Right lobe of liver (tissue), 6 donors: ENCODE results near the gene PTPA. TPM values are rescaled to one million over a fixed set of nuclear protein-coding genes. Genes with fewer than 3 reads are reported as not detected.

Source experiments
- ATAC-seq, 4 donors: fragments of 200-7000 bp; cut with Tn5 transposase; one replicate each; pipeline ENCODE4 v1.9.1; 2020; ENCODE audit warnings: mild to moderate bottlenecking in 4 of 4, moderate library complexity in 4 of 4
- DNase-seq, 3 donors: peaks; one replicate each; pipeline ENCODE4 v3.0.0-alpha.2; 2020
- H3K27ac ChIP-seq, 3 donors: fragments of 200-600 bp; one replicate each; pipeline ENCODE4 v1.8.0; 2022
- H3K27me3 ChIP-seq, 2 donors: fragments of 200-600 bp; one replicate each; pipeline ENCODE4 v1.8.0; 2022
- H3K36me3 ChIP-seq, 4 donors: fragments of 200-600 bp; sonication (generic) in 1 of 4; one replicate each; pipeline versions ENCODE4 v1.5.1 to v1.8.0; 2017 to 2022; ENCODE audit warnings: control low read depth in 1 of 4
- H3K4me1 ChIP-seq, 4 donors: fragments of 200-600 bp; sonication (generic) in 1 of 4; one replicate each; pipeline versions ENCODE4 v1.5.1 to v1.8.0; 2017 to 2022; ENCODE audit warnings: control low read depth in 1 of 4
- H3K4me3 ChIP-seq, 3 donors: fragments of 200-600 bp; one replicate each; pipeline ENCODE4 v1.8.0; 2022
- H3K9me3 ChIP-seq, 4 donors: fragments of 200-600 bp; sonication (generic) in 1 of 4; one replicate each; pipeline versions ENCODE4 v1.5.1 to v1.8.0; 2017 to 2022; ENCODE audit warnings: control low read depth in 1 of 4
- POLR2A ChIP-seq: fragments of 450-650 bp; IDR thresholded peaks from one replicate; pipeline ENCODE4 v1.6.1; 2017; ENCODE audit warnings: antibody characterized with exemption, mild to moderate bottlenecking
- WGBS: methylation state at CpG from one replicate; pipeline ENCODE4 v1.1.6; 2018; ENCODE audit warnings: low coverage, low lambda C conversion rate; ENCODE audit not compliant: insufficient coverage; ENCODE audit errors: missing lambda C conversion rate; 5-methylcytosine and 5-hydroxymethylcytosine counted together
- intact Hi-C, 2 donors: fragments of 100-400 bp; cut with DNase I; formaldehyde crosslinking; loops; one replicate each; pipeline versions ENCODE4 v1.11.2 to v1.14.1; 2022
- total RNA-seq, 6 experiments: library from RNA; depleted of rRNA in 2 of 6; stranded (reverse); fragments of >200 nt in 2 of 6; fragmentation: NEBNext Ultra II Directional in 3 of 6; extraction: Animal tissue kit (Norgen Biotek cat#: 25700) in 3 of 6; gene quantifications; one replicate each; pipeline versions ENCODE4 v1.1.0 to v1.2.4, GENCODE V29; 2016 to 2023
- TF ChIP-seq, protein P1 (sequence below), 4 donors: fragments of 200-600 bp in 3 of 4; fragments of 450-650 bp in 1 of 4; IDR thresholded peaks; one replicate each; pipeline versions ENCODE4 v1.5.1 to v1.8.0; 2016 to 2022; ENCODE audit warnings: antibody characterized with exemption in 4 of 4, mild to moderate bottlenecking in 2 of 4
- donor health status: DM: no; HTN: yes; CAD: no.
- donor health status: DM: no; HTN: no; CAD: no.
- donor health status: DM: no; HTN: no; CAD: no.
- donor health status: DM: no; HTN: yes; CAD: no.
- donor health status: DM: no; HTN: yes; CAD: no.

The PTPA gene
- total RNA-seq, 6 experiments from 2014 or later = 55.4 to 123 (median 62.0) TPM

DNA sequence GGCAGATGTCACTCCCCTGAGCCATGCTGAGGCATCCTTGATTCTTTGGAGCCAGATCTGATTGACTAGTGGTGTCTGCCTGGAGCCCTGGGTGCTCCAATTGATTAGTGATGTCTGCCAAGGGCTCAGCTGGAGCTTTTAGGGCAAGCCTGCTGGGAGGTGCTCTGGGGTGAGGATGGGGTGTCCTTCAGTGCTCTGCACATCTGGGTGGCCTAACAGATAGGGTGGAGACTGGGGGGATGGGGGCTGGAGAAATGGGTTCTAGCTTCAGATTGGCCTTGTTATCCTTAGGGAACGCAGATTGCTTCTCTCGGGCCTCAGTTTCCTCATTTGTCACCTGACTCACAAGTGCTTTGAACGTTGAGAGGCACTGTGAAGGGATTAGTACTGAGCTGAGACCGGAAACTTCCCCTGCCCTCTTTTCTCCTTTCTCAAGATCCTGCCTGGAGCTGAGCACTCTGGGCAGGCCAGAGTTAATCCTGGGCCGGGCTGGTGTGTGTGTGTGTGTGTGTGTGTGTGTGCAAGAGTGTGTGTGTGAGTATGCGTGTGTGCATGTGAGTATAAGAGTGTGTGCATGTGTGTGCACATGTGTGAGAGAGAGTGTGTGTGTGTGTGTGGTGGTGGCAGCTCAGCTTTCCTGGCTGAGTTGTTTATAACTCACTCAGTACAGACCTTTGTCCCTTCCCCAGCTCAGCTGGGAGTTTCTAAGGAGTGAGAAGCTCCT, 72.4 kb downstream of the PTPA start:
- Histone ChIP-seq H3K4me3 (no peak overlapping the region), H3K9me3 (no peaks in the 10 kb centered on the region), H3K27me3 (no peaks in the 10 kb centered on the region), H3K36me3 (no peaks in the 10 kb centered on the region), H3K4me1 (peaks cover 0 to 3% (median 0%) of the 10 kb centered on the region in 4 donors), H3K27ac (no peak overlapping the region)
- TF ChIP-seq, protein P1, sequence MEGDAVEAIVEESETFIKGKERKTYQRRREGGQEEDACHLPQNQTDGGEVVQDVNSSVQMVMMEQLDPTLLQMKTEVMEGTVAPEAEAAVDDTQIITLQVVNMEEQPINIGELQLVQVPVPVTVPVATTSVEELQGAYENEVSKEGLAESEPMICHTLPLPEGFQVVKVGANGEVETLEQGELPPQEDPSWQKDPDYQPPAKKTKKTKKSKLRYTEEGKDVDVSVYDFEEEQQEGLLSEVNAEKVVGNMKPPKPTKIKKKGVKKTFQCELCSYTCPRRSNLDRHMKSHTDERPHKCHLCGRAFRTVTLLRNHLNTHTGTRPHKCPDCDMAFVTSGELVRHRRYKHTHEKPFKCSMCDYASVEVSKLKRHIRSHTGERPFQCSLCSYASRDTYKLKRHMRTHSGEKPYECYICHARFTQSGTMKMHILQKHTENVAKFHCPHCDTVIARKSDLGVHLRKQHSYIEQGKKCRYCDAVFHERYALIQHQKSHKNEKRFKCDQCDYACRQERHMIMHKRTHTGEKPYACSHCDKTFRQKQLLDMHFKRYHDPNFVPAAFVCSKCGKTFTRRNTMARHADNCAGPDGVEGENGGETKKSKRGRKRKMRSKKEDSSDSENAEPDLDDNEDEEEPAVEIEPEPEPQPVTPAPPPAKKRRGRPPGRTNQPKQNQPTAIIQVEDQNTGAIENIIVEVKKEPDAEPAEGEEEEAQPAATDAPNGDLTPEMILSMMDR (IDR thresholded peaks at IDR 0.05) = no peak
- TF ChIP-seq POLR2A = no peak
- intact Hi-C loops = no loop called here
- DNase-seq = no peak
- no peak for ATAC-seq
- 20% methylated on average over 1 of the region's 6 CpGs for WGBS

DNA sequence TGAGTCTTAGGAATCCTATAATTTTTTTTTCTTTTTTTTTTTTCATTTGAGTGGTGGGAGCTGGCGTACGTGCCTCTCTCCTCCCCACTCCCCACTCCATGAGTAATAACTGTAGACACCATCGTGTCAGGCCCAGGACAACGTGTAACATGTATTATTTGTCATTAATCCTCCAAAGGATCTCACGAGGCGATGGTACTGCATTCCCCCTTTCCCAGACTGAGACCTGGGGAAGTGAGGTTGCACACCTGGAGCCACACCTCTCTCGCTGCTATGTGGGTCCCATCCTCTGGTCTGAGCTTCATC, 73.0 kb downstream of the PTPA start:
- no peak overlapping the region for H3K4me3 ChIP-seq
- 79% methylated on average over 4 of the region's 7 CpGs for WGBS
- H3K27ac ChIP-seq = no peak overlapping the region

DNA sequence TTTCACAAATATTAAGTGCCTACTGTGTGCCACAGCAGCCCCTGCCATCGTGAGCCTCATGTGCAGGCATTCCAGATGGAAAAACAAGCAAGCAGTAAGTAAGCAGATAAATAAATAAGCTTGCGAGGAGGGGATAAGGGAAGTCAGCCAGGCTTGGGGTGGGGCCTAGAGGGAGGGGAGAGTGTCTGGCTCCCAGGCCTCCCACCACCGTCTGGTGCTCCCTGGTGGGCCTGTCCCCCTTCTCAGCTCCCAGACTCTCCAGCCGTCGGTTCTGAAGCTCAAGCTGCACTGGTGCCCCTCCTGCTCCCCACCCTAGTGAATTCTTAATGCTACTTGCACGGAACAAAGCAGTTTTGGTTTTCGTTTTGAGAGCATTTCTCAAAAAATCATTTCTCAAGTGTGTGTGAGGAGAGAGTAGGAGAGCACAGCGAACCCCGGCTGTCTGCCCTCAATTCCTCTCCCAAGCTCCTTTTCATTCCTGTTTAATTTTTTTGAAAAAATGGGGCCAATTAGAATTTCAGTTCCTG, 73.4 kb downstream of the PTPA start:
- no peaks in the 10 kb centered on the region for H3K4me1 ChIP-seq
- no peaks in the 10 kb centered on the region for H3K36me3 ChIP-seq
- no peak overlapping the region for H3K27ac ChIP-seq
- TF ChIP-seq, protein P1 (IDR thresholded peaks at IDR 0.05) = no peak
- no peak for TF ChIP-seq POLR2A
- no peak overlapping the region for H3K4me3 ChIP-seq
- WGBS = 56% methylated on average over 9 of the region's 9 CpGs
- ATAC-seq = no peak
- H3K27me3 ChIP-seq = no peaks in the 10 kb centered on the region
- intact Hi-C loops = no loop called here
- H3K9me3 ChIP-seq = no peaks in the 10 kb centered on the region
- no peak for DNase-seq

More for the DNA sequence above, 73.0 kb downstream of the PTPA start:
- TF ChIP-seq, protein P1 (IDR thresholded peaks at IDR 0.05) = no peak
- no peak for TF ChIP-seq POLR2A
- H3K27me3 ChIP-seq = no peaks in the 10 kb centered on the region
- H3K9me3 ChIP-seq = no peaks in the 10 kb centered on the region
- H3K4me1 ChIP-seq = no peaks in the 10 kb centered on the region
- ATAC-seq = no peak
- no peaks in the 10 kb centered on the region for H3K36me3 ChIP-seq
- intact Hi-C loops = no loop called here
- DNase-seq = no peak

DNA sequence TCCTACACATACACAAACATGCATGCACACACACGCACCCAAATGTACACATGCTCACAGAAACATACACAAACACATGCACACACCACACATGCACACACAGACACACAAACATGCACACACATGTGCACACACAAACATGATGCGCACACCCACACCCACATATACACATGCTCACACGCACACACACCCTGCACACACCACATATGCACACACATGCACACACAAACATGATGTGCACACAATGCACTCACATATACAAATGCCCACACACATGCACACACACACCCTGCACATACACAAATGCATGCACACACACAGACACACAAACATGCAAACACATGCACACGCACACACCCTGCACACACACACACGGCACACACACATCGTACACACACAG, 74.2 kb downstream of the PTPA start:
- no peaks in the 10 kb centered on the region for H3K4me1 ChIP-seq

More for the DNA sequence above, 74.2 kb downstream of the PTPA start:
- Histone ChIP-seq H3K4me3 (no peak overlapping the region), H3K27ac (no peak overlapping the region), H3K27me3 (no peaks in the 10 kb centered on the region), H3K36me3 (no peaks in the 10 kb centered on the region), H3K9me3 (no peaks in the 10 kb centered on the region)
- TF ChIP-seq, protein P1 (IDR thresholded peaks at IDR 0.05) = no peak
- TF ChIP-seq POLR2A = no peak
- ATAC-seq (no peak), DNase-seq (no peak)
- WGBS = 93% methylated on average over 4 of the region's 6 CpGs
- intact Hi-C loops = no loop called here
